Panc1 (cell line): ENCODE data around the gene PRPSAP2. TPM values are rescaled to one million over a fixed set of nuclear protein-coding genes. Genes with fewer than 3 reads are reported as not detected.

ENCODE experiments used
- ATAC-seq: fragments of 200-7000 bp; cut with Tn5 transposase; 2 replicates; pipeline ENCODE4 v1.9.1; 2020; ENCODE audit warnings: mild to moderate bottlenecking, moderate library complexity
- BruUV-seq: library from RNA; stranded (reverse); fragments of 400-500 nt; replicated peaks from 2 replicates; lab custom pipeline; 2021; lab: Mats Ljungman, UMichigan
- CTCF ChIA-PET: fragments of 300-600 bp; sonication (Branson Sonifier 250); formaldehyde crosslinking; loops from one replicate; lab custom pipeline; 2022; ENCODE audit warnings: antibody characterized with exemption; lab: Charles Lee
- POLR2A ChIA-PET: fragments of 300-600 bp; sonication (Branson Sonifier 250); formaldehyde crosslinking; loops from one replicate; lab custom pipeline; 2022; ENCODE audit warnings: antibody characterized with exemption; lab: Charles Lee
- DNase-seq: peaks from one replicate; pipeline ENCODE4 v3.0.0-alpha.2; 2010; ENCODE audit warnings: low read depth, low spot score
- H3K27ac ChIP-seq: 2 replicates; pipeline ENCODE4 v1.5.1; 2011; ENCODE audit warnings: mild to moderate bottlenecking, low read length, inconsistent platforms
- H3K27me3 ChIP-seq: fragments of 200-500 bp; sonication (Bioruptor generic); 2 replicates; pipeline ENCODE4 v1.6.0; 2014; ENCODE audit warnings: low read length, inconsistent platforms; ENCODE audit not compliant: control insufficient read depth, insufficient read depth
- H3K36me3 ChIP-seq: fragments of 200-500 bp; sonication (Bioruptor generic); 2 replicates; pipeline ENCODE4 v1.5.1; 2014; ENCODE audit warnings: inconsistent platforms, mild to moderate bottlenecking, low read length, moderate library complexity; ENCODE audit not compliant: control insufficient read depth, insufficient read depth
- H3K4me1 ChIP-seq: 2 replicates; pipeline ENCODE4 v1.5.1; 2011; ENCODE audit warnings: inconsistent platforms, mild to moderate bottlenecking, low read length, moderate library complexity; ENCODE audit not compliant: control insufficient read depth, insufficient read depth
- H3K4me3 ChIP-seq, 2 experiments: 2 replicates each; pipeline ENCODE4 v1.5.1; 2011 to 2012; ENCODE audit warnings: low read depth in 2 of 2, low read length in 2 of 2, mild to moderate bottlenecking in 2 of 2, inconsistent platforms in 1 of 2, moderate library complexity in 1 of 2
- H3K9me3 ChIP-seq: fragments of 200-500 bp; sonication (Bioruptor generic); 2 replicates; pipeline ENCODE4 v1.5.1; 2014; ENCODE audit warnings: low read depth, mild to moderate bottlenecking, inconsistent platforms, low read length, moderate library complexity; ENCODE audit not compliant: control insufficient read depth, insufficient read depth
- POLR2AphosphoS5 ChIP-seq: IDR thresholded peaks from 2 replicates; pipeline ENCODE4 v1.6.1; 2012; ENCODE audit warnings: mild to moderate bottlenecking, low read depth, low read length, moderate library complexity
- SIN3A ChIP-seq: IDR thresholded peaks from 2 replicates; pipeline ENCODE4 v1.6.1; 2012; ENCODE audit warnings: low read depth, mild to moderate bottlenecking, low read length, moderate library complexity, borderline replicate concordance; ENCODE audit not compliant: insufficient read depth
- TCF7L2 ChIP-seq: IDR thresholded peaks from 2 replicates; pipeline ENCODE4 v1.6.1; 2011; ENCODE audit warnings: mild to moderate bottlenecking, low read depth, low read length, inconsistent platforms
- in situ Hi-C: cut with HindIII; loops from 2 replicates; pipeline ENCODE4 v1.10.0; 2016; ENCODE audit warnings: low sequenced_read_pairs, low pct_unique_long_range_greater_than_20kb
- intact Hi-C: fragments of 100-400 bp; cut with micrococcal nuclease; formaldehyde crosslinking; loops from one replicate; pipeline ENCODE4 v1.10.0; 2022; ENCODE audit not compliant: unreplicated experiment
- total RNA-seq: library from RNA; stranded (reverse); gene quantifications from one replicate; pipeline ENCODE4 v1.2.1, GENCODE V29; 2021; ENCODE audit not compliant: unreplicated experiment
- TF ChIP-seq, protein P1 (sequence below), 2 experiments: IDR thresholded peaks; 2 replicates each; pipeline ENCODE4 v1.6.1; 2011 to 2012; ENCODE audit warnings: low read depth in 2 of 2, control low read depth in 1 of 2, low read length in 1 of 2, mild to moderate bottlenecking in 1 of 2, moderate library complexity in 1 of 2; ENCODE audit not compliant: insufficient read depth in 1 of 2
- TF ChIP-seq, protein P2 (sequence below): fragments of 450-650 bp; IDR thresholded peaks from 2 replicates; pipeline ENCODE4 v1.5.1; 2017; ENCODE audit warnings: mild to moderate bottlenecking

The PRPSAP2 gene
- total RNA-seq, 1 experiment from 2014 or later: 25.3 TPM

DNA sequence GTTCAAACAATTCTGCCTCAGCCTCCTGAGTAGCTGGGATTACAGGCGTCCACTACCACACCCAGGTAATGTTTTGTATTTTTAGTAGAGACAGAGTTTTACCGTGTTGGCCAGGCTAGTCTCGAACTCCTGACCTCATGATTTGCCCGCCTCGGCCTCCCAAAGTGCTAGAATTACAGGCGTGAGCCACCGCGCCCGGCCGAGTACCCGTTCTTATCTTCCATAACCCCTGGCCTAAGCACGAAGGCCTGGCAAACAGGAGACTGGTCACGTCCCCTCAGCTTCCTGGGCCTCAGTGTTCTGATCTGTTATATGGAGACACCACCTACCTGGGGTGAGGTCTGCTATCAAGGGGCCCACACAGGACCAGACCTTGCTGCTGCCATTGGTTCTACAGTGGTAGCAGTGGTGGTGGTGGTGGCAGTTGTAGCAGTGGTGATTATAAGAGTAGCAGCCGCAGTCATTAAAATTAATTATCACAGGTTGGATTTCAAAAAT is 95.3 kb downstream of the PRPSAP2 start:
- in situ Hi-C loops: no loop called here
- Histone ChIP-seq H3K4me3 (no peak overlapping the region), H3K27me3 (no peaks in the 10 kb centered on the region), H3K36me3 (no peaks in the 10 kb centered on the region), H3K4me1 (no peaks in the 10 kb centered on the region), H3K9me3 (no peaks in the 10 kb centered on the region), H3K27ac (no peak overlapping the region)
- no peak for TF ChIP-seq SIN3A
- intact Hi-C loops: no loop called here
- BruUV-seq: no TSS peak
- no peak for ATAC-seq
- CTCF ChIA-PET: interaction anchor here (1.6 kb wide), 1 partner anchor 8 kb away, joined by 5 read pairs; no protein-coding TSS in a partner anchor
- POLR2A ChIA-PET: no interaction called here
- DNase-seq: no peak

DNA sequence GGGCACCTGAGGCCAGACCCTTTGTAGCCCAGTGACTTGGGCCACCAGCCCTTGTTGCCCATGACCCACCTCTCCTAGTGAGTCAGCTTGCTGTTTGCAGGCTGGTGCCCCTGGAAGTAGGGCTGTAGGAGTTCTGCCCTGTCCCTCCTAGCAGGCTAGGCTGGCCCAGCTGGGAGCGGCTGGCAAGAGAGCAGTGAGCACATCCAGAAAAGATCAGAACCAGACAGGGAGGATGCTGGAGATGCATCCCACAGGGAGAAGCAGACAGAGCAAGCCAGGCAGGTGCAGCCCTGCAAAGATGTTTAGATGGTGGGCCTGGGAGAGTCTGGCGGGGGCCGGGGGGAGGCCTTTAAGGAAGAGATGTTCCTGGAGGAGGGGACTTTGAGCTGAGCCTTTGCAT is 96.4 kb downstream of the PRPSAP2 start:
- no peak for ATAC-seq
- DNase-seq: no peak
- intact Hi-C loops (no loop called here), in situ Hi-C loops (no loop called here)
- ChIA-PET POLR2A (interaction anchor here (0.6 kb wide), 1 partner anchor 9 kb away, joined by 6 read pairs; no protein-coding TSS in a partner anchor), CTCF (no interaction called here)
- no peaks in the 10 kb centered on the region for H3K4me1 ChIP-seq
- H3K36me3 ChIP-seq: no peaks in the 10 kb centered on the region
- TF ChIP-seq, protein P1, sequence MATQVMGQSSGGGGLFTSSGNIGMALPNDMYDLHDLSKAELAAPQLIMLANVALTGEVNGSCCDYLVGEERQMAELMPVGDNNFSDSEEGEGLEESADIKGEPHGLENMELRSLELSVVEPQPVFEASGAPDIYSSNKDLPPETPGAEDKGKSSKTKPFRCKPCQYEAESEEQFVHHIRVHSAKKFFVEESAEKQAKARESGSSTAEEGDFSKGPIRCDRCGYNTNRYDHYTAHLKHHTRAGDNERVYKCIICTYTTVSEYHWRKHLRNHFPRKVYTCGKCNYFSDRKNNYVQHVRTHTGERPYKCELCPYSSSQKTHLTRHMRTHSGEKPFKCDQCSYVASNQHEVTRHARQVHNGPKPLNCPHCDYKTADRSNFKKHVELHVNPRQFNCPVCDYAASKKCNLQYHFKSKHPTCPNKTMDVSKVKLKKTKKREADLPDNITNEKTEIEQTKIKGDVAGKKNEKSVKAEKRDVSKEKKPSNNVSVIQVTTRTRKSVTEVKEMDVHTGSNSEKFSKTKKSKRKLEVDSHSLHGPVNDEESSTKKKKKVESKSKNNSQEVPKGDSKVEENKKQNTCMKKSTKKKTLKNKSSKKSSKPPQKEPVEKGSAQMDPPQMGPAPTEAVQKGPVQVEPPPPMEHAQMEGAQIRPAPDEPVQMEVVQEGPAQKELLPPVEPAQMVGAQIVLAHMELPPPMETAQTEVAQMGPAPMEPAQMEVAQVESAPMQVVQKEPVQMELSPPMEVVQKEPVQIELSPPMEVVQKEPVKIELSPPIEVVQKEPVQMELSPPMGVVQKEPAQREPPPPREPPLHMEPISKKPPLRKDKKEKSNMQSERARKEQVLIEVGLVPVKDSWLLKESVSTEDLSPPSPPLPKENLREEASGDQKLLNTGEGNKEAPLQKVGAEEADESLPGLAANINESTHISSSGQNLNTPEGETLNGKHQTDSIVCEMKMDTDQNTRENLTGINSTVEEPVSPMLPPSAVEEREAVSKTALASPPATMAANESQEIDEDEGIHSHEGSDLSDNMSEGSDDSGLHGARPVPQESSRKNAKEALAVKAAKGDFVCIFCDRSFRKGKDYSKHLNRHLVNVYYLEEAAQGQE (IDR thresholded peaks at IDR 0.05; ENCODE audit: insufficient read depth in 1 of 2, low read depth in 2 of 2, low read length in 1 of 2): no peak
- no peak for TF ChIP-seq POLR2AphosphoS5
- TF ChIP-seq TCF7L2: no peak
- TF ChIP-seq, protein P2, sequence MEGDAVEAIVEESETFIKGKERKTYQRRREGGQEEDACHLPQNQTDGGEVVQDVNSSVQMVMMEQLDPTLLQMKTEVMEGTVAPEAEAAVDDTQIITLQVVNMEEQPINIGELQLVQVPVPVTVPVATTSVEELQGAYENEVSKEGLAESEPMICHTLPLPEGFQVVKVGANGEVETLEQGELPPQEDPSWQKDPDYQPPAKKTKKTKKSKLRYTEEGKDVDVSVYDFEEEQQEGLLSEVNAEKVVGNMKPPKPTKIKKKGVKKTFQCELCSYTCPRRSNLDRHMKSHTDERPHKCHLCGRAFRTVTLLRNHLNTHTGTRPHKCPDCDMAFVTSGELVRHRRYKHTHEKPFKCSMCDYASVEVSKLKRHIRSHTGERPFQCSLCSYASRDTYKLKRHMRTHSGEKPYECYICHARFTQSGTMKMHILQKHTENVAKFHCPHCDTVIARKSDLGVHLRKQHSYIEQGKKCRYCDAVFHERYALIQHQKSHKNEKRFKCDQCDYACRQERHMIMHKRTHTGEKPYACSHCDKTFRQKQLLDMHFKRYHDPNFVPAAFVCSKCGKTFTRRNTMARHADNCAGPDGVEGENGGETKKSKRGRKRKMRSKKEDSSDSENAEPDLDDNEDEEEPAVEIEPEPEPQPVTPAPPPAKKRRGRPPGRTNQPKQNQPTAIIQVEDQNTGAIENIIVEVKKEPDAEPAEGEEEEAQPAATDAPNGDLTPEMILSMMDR: no peak
- TF ChIP-seq SIN3A: no peak
- no TSS peak for BruUV-seq
- H3K27me3 ChIP-seq: no peaks in the 10 kb centered on the region
- H3K4me3 ChIP-seq: no peak overlapping the region
- no peaks in the 10 kb centered on the region for H3K9me3 ChIP-seq
- H3K27ac ChIP-seq: no peak overlapping the region

DNA sequence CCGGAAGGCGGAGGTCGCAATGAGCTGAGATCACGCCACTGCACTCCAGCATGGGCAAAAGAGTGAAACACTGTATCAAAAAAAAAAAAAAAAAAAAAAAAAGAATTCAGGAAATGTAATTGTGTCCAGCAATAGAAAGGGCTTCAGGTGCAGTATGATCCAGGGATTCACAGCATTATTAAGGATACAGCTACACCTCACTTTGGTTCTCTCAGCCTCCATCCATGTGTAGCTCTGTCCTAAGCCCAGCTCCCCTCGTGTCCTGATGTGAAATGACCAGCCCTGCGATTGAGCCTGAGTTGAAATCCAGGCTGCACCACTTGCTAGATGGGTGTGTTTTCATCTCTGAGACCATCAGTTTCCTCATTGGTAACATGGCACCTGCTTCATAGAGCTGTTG is 97.1 kb downstream of the PRPSAP2 start:
- Histone ChIP-seq H3K27ac (no peak overlapping the region), H3K9me3 (no peaks in the 10 kb centered on the region), H3K27me3 (no peaks in the 10 kb centered on the region), H3K4me3 (no peak overlapping the region), H3K36me3 (no peaks in the 10 kb centered on the region), H3K4me1 (no peaks in the 10 kb centered on the region)
- TF ChIP-seq, protein P2: no peak
- TF ChIP-seq, protein P1 (IDR thresholded peaks at IDR 0.05; ENCODE audit: insufficient read depth in 1 of 2, low read depth in 2 of 2, low read length in 1 of 2): no peak
- no peak for TF ChIP-seq SIN3A
- TF ChIP-seq TCF7L2: no peak
- no peak for TF ChIP-seq POLR2AphosphoS5
- ChIA-PET CTCF (no interaction called here), POLR2A (interaction anchor here (0.6 to 0.7 kb wide), 2 partner anchors 8 to 13 kb away, joined by 6 to 8 read pairs; no protein-coding TSS in a partner anchor)
- ATAC-seq (no peak), DNase-seq (no peak)
- in situ Hi-C loops (no loop called here), intact Hi-C loops (no loop called here)
- no TSS peak for BruUV-seq
